NK-92 treated with Interleukin-12 subunit alpha and Interleukin-12 subunit beta, amount 100 ng/mL, for 24 hours (cell line): ENCODE results near the gene CDC123.
A peak's percentile ranks its signal among the peaks of the same experiment; 100 is the strongest.
"Not testable (repeated sequence)": the region's sequence is repeated elsewhere in the genome, so short reads cannot be mapped to it uniquely, and the experiment has no call there.

Experiments used
- DNase-seq: peaks from one replicate; lab custom pipeline; 2025; lab: John Stamatoyannopoulos, UW

Gene CDC123

GRCh38 chr10:12235796-12236195, 39.8 kb downstream of the CDC123 start:
- no peak for DNase-seq

- no peak for DNase-seq
These were observed 41.6 kb downstream of the CDC123 start for GRCh38 chr10:12237265-12238220.

DNA sequence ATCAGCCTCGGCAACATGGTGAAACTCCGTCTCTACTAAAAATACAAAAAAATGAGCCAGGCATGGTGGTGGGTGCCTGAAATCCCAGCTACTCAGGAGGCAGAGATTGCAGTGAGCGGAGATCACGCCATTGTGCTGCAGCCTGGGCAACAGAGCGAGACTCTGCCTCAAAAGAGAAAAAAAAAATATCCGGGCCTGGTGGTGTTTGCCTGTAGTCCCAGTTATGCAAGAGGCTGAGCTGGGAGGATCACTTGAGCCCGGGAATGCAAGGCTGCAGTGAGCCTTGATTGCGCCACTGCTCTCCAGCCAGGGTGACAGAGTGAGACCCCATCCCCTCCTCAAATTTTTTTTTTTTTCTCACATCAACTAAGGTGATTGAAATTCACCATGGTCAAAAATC, 42.8 kb downstream of the CDC123 start:
- no peak for DNase-seq

DNA sequence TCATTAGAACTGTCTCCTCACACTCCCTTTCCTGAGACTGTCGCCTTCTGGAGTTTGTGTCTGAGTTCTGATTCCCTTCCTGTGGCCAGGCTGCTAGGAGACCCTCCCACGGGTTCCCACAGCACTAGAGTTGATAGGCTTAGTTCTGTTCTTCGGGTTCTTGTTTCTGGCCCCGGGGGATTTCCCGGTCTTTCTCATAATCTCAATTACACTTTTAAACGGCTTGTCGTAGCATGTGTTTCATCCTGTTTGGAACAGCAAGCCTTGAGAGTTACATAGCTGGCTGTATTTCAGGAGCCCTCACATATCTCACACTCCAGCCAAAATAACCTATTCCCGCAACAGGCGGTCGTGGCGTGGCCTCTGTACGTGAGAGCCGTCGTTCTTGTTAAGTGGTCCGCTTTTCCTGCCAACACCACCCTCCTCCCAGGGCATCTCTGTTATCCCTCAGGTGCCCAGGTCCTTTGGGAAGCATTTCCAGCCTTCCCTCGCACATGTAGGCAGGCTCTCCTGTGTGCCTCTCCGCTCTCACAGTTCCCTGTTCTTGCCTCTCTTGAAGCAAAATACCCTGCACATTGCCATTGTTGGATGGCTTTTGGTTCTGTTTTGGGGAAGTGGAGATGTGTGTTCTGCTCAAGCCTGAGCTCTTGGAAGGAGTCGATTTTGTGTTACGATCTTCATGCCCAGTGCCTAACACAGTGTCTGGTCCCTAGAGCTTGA, 46.0 kb downstream of the CDC123 start:
- no peak for DNase-seq

GRCh38 chr10:12243864-12244620, 48.1 kb downstream of the CDC123 start:
- no peak for DNase-seq

DNA sequence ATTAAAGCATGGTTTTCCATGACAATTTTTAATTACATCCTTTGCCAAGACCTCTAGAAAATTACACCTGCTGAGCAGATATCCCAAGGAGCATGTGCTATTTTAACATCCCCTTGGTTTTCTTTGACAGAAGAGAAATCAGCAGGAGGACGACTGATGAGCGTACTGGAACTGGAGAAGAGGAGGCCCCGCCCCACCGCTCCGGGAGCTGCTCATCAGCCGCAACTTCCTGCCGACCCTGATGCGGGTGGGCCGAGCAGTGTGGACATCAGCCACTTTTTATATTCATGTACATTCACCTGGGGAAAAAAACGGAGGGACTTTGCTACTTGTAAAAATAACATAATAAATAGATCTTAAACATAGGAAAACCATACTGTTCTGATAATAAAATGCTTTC, 54.2 kb downstream of the CDC123 start:
- no peak for DNase-seq

DNA sequence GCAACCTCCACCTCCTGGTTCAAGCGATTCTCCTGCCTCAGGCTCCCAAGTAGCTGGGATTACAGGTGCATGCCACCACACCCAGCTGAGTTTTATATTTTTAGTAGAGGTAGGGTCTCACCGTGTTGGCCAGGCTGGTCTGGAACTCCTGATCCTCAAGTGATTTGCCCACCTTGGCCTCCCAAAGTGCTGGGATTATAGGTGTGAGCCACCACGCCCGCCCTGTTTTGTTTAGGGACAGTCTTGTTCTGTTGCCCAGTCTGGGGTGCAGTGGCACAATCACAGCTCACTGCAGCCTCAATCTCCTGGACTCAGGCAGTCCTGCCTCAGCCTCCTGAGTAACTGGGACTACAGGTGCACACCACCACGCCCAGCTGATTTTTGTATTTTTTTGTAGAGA, 54.7 kb downstream of the CDC123 start:
- not testable (repeated sequence) for DNase-seq

DNA sequence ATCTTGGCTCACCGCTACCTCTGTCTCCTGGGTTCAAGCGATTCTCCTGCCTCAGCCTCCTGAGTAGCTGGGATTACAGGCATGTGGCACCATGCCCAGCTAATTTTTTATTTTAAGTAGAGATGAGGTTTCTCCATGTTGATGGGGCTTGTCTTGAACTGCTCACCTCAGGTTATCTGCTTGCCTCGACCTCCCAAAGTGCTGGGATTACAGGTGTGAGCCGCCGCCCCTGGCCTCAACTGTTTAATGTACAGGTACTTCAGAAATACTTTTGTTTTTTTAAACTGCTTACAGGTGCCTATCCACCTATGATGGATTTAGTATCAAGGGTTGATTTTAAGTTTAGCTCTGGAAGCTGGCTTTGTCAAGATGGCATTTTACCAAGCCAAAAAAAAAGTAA, 55.6 kb downstream of the CDC123 start:
- no peak for DNase-seq

GRCh38 chr10:12252882-12253546, 57.0 kb downstream of the CDC123 start:
- DNase-seq: no peak

- no peak for DNase-seq
These were observed 59.1 kb downstream of the CDC123 start for GRCh38 chr10:12255048-12255447.

- no peak for DNase-seq
These were observed 64.0 kb downstream of the CDC123 start for GRCh38 chr10:12259988-12260387.

GRCh38 chr10:12262278-12262981, 66.4 kb downstream of the CDC123 start:
- DNase-seq: peak; percentile 1

DNA sequence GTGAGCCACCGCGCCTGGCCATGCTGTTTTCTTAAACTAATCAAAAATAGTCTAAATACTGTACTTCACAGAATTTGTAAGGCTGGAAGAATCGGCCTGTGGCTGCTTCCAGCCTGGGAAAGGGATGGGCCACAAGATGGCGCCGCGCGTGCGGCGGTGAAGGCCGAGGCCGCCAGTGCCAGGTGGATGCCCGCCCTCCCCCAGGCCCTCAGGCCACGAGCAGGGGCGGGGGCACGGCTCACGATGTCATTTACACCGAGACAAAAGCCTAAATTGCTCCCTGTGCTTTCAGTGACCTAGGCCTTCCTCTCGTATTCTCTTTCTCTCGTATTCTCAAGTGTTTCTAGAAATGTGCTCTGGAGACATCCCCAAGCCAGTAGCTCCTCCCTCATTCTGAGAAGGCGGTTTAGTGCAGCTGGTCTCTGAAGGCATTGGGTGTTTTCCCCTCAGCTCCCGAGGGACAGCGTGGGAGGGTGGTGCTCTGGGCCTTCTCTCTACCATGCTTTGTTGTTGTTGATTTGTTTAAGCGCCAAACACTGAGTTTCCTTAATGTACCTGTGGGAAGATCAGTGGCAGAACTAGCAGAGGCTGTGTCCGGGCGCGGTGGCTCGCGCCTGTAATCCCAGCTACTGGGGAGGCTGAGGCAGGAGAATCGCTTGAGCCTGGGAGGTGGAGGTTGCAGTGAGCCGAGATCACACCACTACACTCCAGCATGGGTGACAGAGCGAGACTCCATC, 68.4 kb downstream of the CDC123 start:
- DNase-seq: no peak

GRCh38 chr10:12269056-12269455, 73.1 kb downstream of the CDC123 start:
- no peak for DNase-seq

DNA sequence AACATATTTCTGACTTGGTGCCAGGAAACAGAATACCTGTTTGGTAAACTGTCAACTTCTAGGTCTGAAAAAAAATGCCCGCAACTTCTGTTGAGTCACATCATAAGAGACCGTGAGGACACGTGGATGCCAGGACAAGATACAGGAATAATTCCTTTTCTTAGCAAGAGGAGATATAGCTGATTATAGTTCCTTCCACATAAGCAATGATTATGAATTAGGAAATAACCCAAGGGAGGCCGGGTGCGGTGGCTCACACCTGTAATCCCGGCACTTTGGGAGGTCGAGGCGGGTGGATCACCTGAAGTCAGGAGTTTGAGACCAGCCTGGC, 75.2 kb downstream of the CDC123 start:
- DNase-seq: no peak

GRCh38 chr10:12277862-12278261, 81.9 kb downstream of the CDC123 start:
- not testable (repeated sequence) for DNase-seq

DNA sequence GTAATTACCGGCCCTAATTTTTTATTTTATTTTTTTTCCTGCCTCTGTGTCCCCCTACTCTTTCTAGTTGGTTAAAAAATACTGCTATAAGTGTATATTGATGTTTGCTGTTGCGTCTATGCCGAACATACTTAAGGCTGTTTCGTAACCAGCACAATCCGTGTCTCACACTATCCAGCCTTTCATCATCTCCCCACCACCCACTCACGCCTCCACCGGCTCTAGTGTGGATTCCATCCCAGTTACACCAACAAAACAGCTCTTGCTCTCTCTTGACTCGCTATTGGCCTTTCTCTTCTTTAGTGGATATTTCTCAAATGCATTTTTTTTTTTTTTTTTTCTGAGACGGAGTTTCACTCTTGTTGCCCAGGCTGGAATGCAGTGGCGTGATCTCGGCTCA, 83.3 kb downstream of the CDC123 start:
- no peak for DNase-seq

DNA sequence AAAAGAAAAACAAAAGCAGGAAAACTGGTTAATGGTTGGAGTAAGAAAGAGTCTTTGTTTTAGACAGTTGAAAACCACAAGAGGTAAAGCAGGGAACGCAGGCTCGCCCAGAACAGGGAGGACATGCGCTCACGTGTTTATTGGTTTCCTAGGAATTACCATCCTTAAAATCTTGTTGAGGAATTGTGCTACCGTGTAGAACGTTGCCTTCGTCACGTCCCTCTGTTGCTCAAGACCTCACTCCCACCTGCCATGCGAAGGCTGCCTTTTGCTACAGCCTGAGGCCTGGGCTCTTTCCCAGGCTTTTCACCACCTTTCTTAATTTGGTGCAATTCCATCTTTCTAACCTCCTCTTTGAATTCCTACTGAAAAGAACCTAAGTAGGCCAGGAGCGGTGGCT, 91.8 kb downstream of the CDC123 start:
- no peak for DNase-seq

DNA sequence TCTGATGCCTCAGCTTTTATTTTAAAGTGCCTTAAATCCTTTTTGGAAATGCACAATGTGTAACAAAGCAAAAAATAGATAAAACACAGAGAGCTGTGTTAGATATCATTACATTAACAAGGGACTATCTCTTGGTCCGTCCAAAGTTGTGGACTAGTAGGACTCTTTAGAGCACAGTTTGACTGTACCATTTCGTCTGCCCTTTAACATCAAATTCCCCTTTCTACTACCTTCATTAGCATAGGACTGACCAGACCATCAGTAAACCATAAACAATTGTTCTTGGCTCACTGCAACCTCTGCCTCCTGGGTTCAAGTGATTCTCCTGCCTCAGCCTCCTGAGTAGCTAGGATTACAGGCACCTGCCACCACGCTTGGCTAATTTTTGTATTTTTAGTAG, 101.8 kb downstream of the CDC123 start:
- DNase-seq: not testable (repeated sequence)

GRCh38 chr10:12299222-12299965, 103.4 kb downstream of the CDC123 start:
- DNase-seq: no peak
